ENCODE data around the gene ANTXR1.

GRCh38 chr2:69166465-69166811 lies 153.5 kb downstream of the ANTXR1 start:
- TF ChIP-seq CTCF (IDR thresholded peaks at IDR 0.05; ENCODE audit: extremely low read depth in 1 of 2, insufficient read depth in 1 of 2, low read depth in 1 of 2, low read length in 2 of 2) (no peak), POLR2A (IDR thresholded peaks at IDR 0.05; ENCODE audit: low read depth, low read length) (no peak), MAX (IDR thresholded peaks at IDR 0.05; ENCODE audit: insufficient read depth, insufficient read length) (no peak), FOS (IDR thresholded peaks at IDR 0.05; ENCODE audit: borderline replicate concordance, insufficient read depth, low read length) (no peak), MYC (IDR thresholded peaks at IDR 0.05; ENCODE audit: low read depth, low read length) (no peak)
